ENCODE results near the gene GAN. TPM values are rescaled to one million over a fixed set of nuclear protein-coding genes. Genes with fewer than 3 reads are reported as not detected.

Gene GAN
- total and polyA plus RNA-seq, 9 of the 15 experiments (the other 6 are each of a cell fraction or from before 2014, with no cell fraction given) = 0.83 to 15.1 (median 5.2) TPM

DNA sequence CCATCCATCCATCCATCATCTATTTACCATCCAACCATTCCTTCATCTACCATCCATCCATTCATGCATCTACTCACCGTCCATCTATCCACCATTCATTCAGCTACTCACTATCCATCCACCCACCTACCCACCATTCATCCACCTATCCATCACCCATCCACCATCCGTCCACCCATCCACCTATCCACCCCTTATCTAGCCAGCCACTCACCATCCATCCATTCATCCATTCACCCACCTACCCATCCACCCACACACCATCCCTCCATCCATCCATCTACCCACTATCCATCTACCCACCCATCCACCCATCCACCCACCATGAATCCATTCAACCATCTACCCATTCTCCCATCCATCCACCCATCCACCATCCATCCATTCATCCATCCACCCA, 49.7 kb upstream of the GAN start:
- DNase-seq (ENCODE audit: extremely low read depth in 1 of 4, low spot score in 3 of 4) = no peak
- Histone ChIP-seq H3K79me2 (ENCODE audit: control insufficient read depth, insufficient read depth, low read length) (no peaks in the 10 kb centered on the region), H3K27me3 (ENCODE audit: control insufficient read depth in 2 of 2, insufficient read depth in 2 of 2, low read length in 2 of 2) (peaks cover 27 to 54% of the 10 kb centered on the region in 2 experiments), H2AFZ (ENCODE audit: low read depth, low read length) (no peak overlapping the region), H3K9ac (ENCODE audit: insufficient read depth in 1 of 2, low read depth in 2 of 2, low read length in 2 of 2) (no peak overlapping the region), H3K9me1 (ENCODE audit: control insufficient read depth, insufficient read depth, low read length) (no peaks in the 10 kb centered on the region), H4K20me1 (replicated peaks; ENCODE audit: control insufficient read depth, insufficient read depth, low read length) (no peaks in the 10 kb centered on the region), H3K4me2 (ENCODE audit: insufficient read depth, low read length) (no peak overlapping the region), H3K4me3 (no peak overlapping the region), H3K27ac (ENCODE audit: extremely low read depth, low read depth, low read length) (no peak overlapping the region), H3K36me3 (ENCODE audit: control insufficient read depth, insufficient read depth, low read length) (no peaks in the 10 kb centered on the region), H3K9me3 (replicated peaks; ENCODE audit: control insufficient read depth, insufficient read depth, low read depth, low read length) (no peaks in the 10 kb centered on the region; the same call in 1 of the 2 replicates), H3K4me1 (replicated peaks in 1 of 2; ENCODE audit: control insufficient read depth in 2 of 2, insufficient read depth in 2 of 2, low read length in 2 of 2) (no peaks in the 10 kb centered on the region; a peak in 1 of 5 replicates)
- TF ChIP-seq CBX1 (IDR thresholded peaks at IDR 0.05; ENCODE audit: low read depth) (no peak), OTX1 (CRISPR knock-in tag; IDR thresholded peaks at IDR 0.05) (0 out of 2 replicates have a peak, but pooled peaks have one; percentile 25), HBP1 (CRISPR knock-in tag; IDR thresholded peaks at IDR 0.05) (0 out of 2 replicates have a peak, but pooled peaks have one; percentile 15), ZBTB26 (CRISPR knock-in tag; IDR thresholded peaks at IDR 0.05) (0 out of 2 replicates have a peak, but pooled peaks have one; percentile 6), RFX5 (IDR thresholded peaks at IDR 0.05; ENCODE audit: low read depth, low read length) (no peak), HCFC1 (IDR thresholded peaks at IDR 0.05; ENCODE audit: low read depth, low read length) (no peak), ZNF165 (CRISPR knock-in tag; IDR thresholded peaks at IDR 0.05; ENCODE audit: borderline replicate concordance) (no peak), EHMT2 (IDR thresholded peaks at IDR 0.05) (0 out of 2 replicates have a peak, but pooled peaks have one; percentile 7), SMARCB1 (IDR thresholded peaks at IDR 0.05; ENCODE audit: insufficient read length, low read depth) (no peak), THRB (CRISPR knock-in tag; conservative IDR thresholded peaks at IDR 0.05) (peak; percentile 72; the same call in 1 of the 2 replicates)
- TF ChIP-seq, protein P1, sequence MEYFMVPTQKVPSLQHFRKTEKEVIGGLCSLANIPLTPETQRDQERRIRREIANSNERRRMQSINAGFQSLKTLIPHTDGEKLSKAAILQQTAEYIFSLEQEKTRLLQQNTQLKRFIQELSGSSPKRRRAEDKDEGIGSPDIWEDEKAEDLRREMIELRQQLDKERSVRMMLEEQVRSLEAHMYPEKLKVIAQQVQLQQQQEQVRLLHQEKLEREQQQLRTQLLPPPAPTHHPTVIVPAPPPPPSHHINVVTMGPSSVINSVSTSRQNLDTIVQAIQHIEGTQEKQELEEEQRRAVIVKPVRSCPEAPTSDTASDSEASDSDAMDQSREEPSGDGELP (CRISPR knock-in tag; IDR thresholded peaks at IDR 0.05; ENCODE audit: borderline replicate concordance) = no peak
- WGBS (ENCODE audit: insufficient coverage, low coverage, missing lambda C conversion rate) = 0% methylated on average over 2 of the region's 2 CpGs
- CTCF ChIA-PET (ENCODE audit: low intra/inter-chr PET ratio) = no interaction called here
- intact Hi-C loops (cut with micrococcal nuclease) (no loop called here), in situ Hi-C loops (cut with MboI) (no loop called here)
- no peak for ATAC-seq
- BruUV-seq (replicated peaks) = no TSS peak
- FAIRE-seq = no peak
- POLR2A ChIA-PET = no interaction called here
